ENCODE results near the gene KEL.
A peak's percentile ranks its signal among the peaks of the same experiment; 100 is the strongest.
"Not testable (repeated sequence)": the region's sequence is repeated elsewhere in the genome, so short reads cannot be mapped to it uniquely, and the experiment has no call there.

The KEL gene

GRCh38 chr7:142961973-142962926 lies at the start of gene KEL:
Gene KEL (minus strand): TSS chr7:142962363. CDS start chr7:142962206, 157 bp downstream.
- Mint-ChIP-seq H3K9me3 (no peaks in the 10 kb centered on the region), H3K4me1 (no peaks in the 10 kb centered on the region), H3K27ac (peak within 1 kb of the TSS in 1 of 2 donors; percentile 19), H3K4me3 (no peak within 1 kb of the TSS), H3K27me3 (peaks cover 17% of the 10 kb centered on the region)
- DNase-seq: no peak
- ATAC-seq: no peak

GRCh38 chr7:143008007-143008901 lies 46.1 kb upstream of the KEL start:
- Mint-ChIP-seq H3K27me3 (peaks cover 8% of the 10 kb centered on the region), H3K9me3 (no peaks in the 10 kb centered on the region), H3K4me1 (peaks cover 3% of the 10 kb centered on the region), H3K4me3 (no peak overlapping the region), H3K27ac (peak overlapping the region in 1 of 2 donors; percentile 13)
- DNase-seq (peak; percentile 76 to 79), ATAC-seq (peak; percentile 87)

GRCh38 chr7:143005632-143006260 lies 43.6 kb upstream of the KEL start:
- no peaks in the 10 kb centered on the region for H3K9me3 Mint-ChIP-seq

GRCh38 chr7:143003393-143004051 lies 41.4 kb upstream of the KEL start:
- Mint-ChIP-seq H3K27me3 (peaks cover 8% of the 10 kb centered on the region), H3K4me1 (peaks cover 8% of the 10 kb centered on the region), H3K27ac (peak overlapping the region; percentile 0 to 96), H3K4me3 (peak overlapping the region; percentile 80 to 87), H3K9me3 (no peaks in the 10 kb centered on the region)
- DNase-seq (peak; percentile 38 to 45), ATAC-seq (peak; percentile 80)

More at GRCh38 chr7:143005632-143006260, 43.6 kb upstream of the KEL start:
- Mint-ChIP-seq H3K4me1 (peaks cover 8% of the 10 kb centered on the region), H3K27ac (no peak overlapping the region), H3K4me3 (no peak overlapping the region), H3K27me3 (peaks cover 8% of the 10 kb centered on the region)
- DNase-seq (no peak), ATAC-seq (no peak)

- peak; percentile 16 for ATAC-seq
- Mint-ChIP-seq H3K4me3 (peak overlapping the region; percentile 80 to 87), H3K27me3 (peaks cover 5% of the 10 kb centered on the region), H3K9me3 (no peaks in the 10 kb centered on the region), H3K4me1 (peaks cover 8% of the 10 kb centered on the region), H3K27ac (no peak overlapping the region)
- DNase-seq: no peak
Observed at GRCh38 chr7:143002898-143003297, 40.7 kb upstream of the KEL start.

GRCh38 chr7:143002106-143002505 lies 39.9 kb upstream of the KEL start:
- Mint-ChIP-seq H3K9me3 (no peaks in the 10 kb centered on the region), H3K4me3 (no peak overlapping the region), H3K4me1 (peaks cover 8% of the 10 kb centered on the region), H3K27me3 (no peaks in the 10 kb centered on the region), H3K27ac (no peak overlapping the region)
- DNase-seq (no peak), ATAC-seq (peak; percentile 39)

GRCh38 chr7:143000648-143001047 lies 38.5 kb upstream of the KEL start:
- ATAC-seq (no peak), DNase-seq (no peak)
- Mint-ChIP-seq H3K27me3 (no peaks in the 10 kb centered on the region), H3K9me3 (no peaks in the 10 kb centered on the region), H3K4me3 (no peak overlapping the region), H3K4me1 (peaks cover 8% of the 10 kb centered on the region), H3K27ac (no peak overlapping the region)

GRCh38 chr7:142999793-143000192 lies 37.6 kb upstream of the KEL start:
- H3K4me3 Mint-ChIP-seq: no peak overlapping the region
- DNase-seq (no peak), ATAC-seq (no peak)
- peaks cover 8% of the 10 kb centered on the region for H3K4me1 Mint-ChIP-seq
- no peaks in the 10 kb centered on the region for H3K9me3 Mint-ChIP-seq
- no peaks in the 10 kb centered on the region for H3K27me3 Mint-ChIP-seq
- no peak overlapping the region for H3K27ac Mint-ChIP-seq

- Mint-ChIP-seq H3K27ac (no peak overlapping the region), H3K4me3 (no peak overlapping the region), H3K4me1 (peaks cover 8% of the 10 kb centered on the region), H3K27me3 (no peaks in the 10 kb centered on the region), H3K9me3 (no peaks in the 10 kb centered on the region)
- ATAC-seq (no peak), DNase-seq (no peak)
Observed at GRCh38 chr7:142998966-142999365, 36.8 kb upstream of the KEL start.

- no peak overlapping the region for H3K27ac Mint-ChIP-seq
- DNase-seq (no peak), ATAC-seq (no peak)
- no peak overlapping the region for H3K4me3 Mint-ChIP-seq
- no peaks in the 10 kb centered on the region for H3K4me1 Mint-ChIP-seq
- no peaks in the 10 kb centered on the region for H3K27me3 Mint-ChIP-seq
- H3K9me3 Mint-ChIP-seq: peaks cover 0 to 8% of the 10 kb centered on the region in 2 donors
Observed at GRCh38 chr7:142997456-142997989, 35.4 kb upstream of the KEL start.

GRCh38 chr7:142992427-142992826 lies 30.3 kb upstream of the KEL start:
- Mint-ChIP-seq H3K4me1 (no peaks in the 10 kb centered on the region), H3K27me3 (no peaks in the 10 kb centered on the region), H3K4me3 (no peak overlapping the region), H3K9me3 (peaks cover 0 to 8% of the 10 kb centered on the region in 2 donors), H3K27ac (no peak overlapping the region)
- ATAC-seq: no peak
- DNase-seq: no peak

GRCh38 chr7:142984297-142984696 lies 22.1 kb upstream of the KEL start:
- H3K9me3 Mint-ChIP-seq: peaks cover 0 to 11% of the 10 kb centered on the region in 2 donors
- no peak overlapping the region for H3K27ac Mint-ChIP-seq
- peaks cover 25% of the 10 kb centered on the region for H3K27me3 Mint-ChIP-seq
- DNase-seq (no peak), ATAC-seq (peak; percentile 23)
- no peaks in the 10 kb centered on the region for H3K4me1 Mint-ChIP-seq
- no peak overlapping the region for H3K4me3 Mint-ChIP-seq

GRCh38 chr7:142983825-142984224 lies 21.7 kb upstream of the KEL start:
- peak; percentile 20 for ATAC-seq

GRCh38 chr7:142978402-142978801 lies 16.2 kb upstream of the KEL start:
- H3K27me3 Mint-ChIP-seq: peaks cover 18% of the 10 kb centered on the region
- not testable (repeated sequence) for H3K4me3 Mint-ChIP-seq, ATAC-seq, H3K27ac Mint-ChIP-seq, H3K4me1 Mint-ChIP-seq, DNase-seq
- peaks cover 0 to 23% of the 10 kb centered on the region in 2 donors for H3K9me3 Mint-ChIP-seq

More at GRCh38 chr7:142983825-142984224, 21.7 kb upstream of the KEL start:
- no peak for DNase-seq
- no peak overlapping the region for H3K4me3 Mint-ChIP-seq
- peaks cover 0 to 16% of the 10 kb centered on the region in 2 donors for H3K9me3 Mint-ChIP-seq
- H3K27ac Mint-ChIP-seq: no peak overlapping the region
- H3K4me1 Mint-ChIP-seq: no peaks in the 10 kb centered on the region
- H3K27me3 Mint-ChIP-seq: peaks cover 25% of the 10 kb centered on the region

Measured in stimulated activated naive CD8-positive, alpha-beta T cell treated with anti-CD3 and anti-CD28 coated beads, Interleukin-15, amount 100 ng/mL, for 72 hours (primary cell).